Measurements from ENCODE around the gene ARHGAP6.

Gene ARHGAP6

GRCh38 chrX:11138498-11139390, 527.0 kb downstream of the ARHGAP6 start:
- Histone ChIP-seq H3K27me3 (replicated peaks in 2 of 5; ENCODE audit: control insufficient read depth in 4 of 5, insufficient read depth in 5 of 5, low read length in 4 of 5) (peaks cover 0 to 7% (median 0%) of the 10 kb centered on the region in 5 experiments), H3K27ac (ENCODE audit: insufficient read depth in 1 of 2, low read depth in 1 of 2, low read length in 2 of 2, poor library complexity in 1 of 2, severe bottlenecking in 2 of 2) (no peak overlapping the region), H3K36me3 (ENCODE audit: control insufficient read depth in 4 of 4, insufficient read depth in 4 of 4, low read length in 3 of 4) (no peaks in the 10 kb centered on the region), H3K4me1 (ENCODE audit: control extremely low read depth in 1 of 4, control insufficient read depth in 4 of 4, insufficient read depth in 4 of 4, low read length in 3 of 4) (no peaks in the 10 kb centered on the region), H3K4me3 (ENCODE audit: control insufficient read depth in 1 of 7, extremely low read depth in 1 of 7, insufficient read depth in 4 of 7, low read depth in 2 of 7, low read length in 6 of 7) (peak overlapping the region in 5 of 7 experiments; percentile 6 to 49 (median 26)), H3K9me3 (ENCODE audit: control extremely low read depth in 1 of 5, control insufficient read depth in 4 of 5, insufficient read depth in 2 of 5, low read depth in 1 of 5, low read length in 4 of 5) (no peaks in the 10 kb centered on the region)
- CTCF ChIA-PET, result interaction anchor here (2.5 to 2.6 kb wide), 2 partner anchors 8 to 949 kb away, joined by 7 to 12 read pairs; no protein-coding TSS in a partner anchor
- DNase-seq, result peak in 1 of 3 donors; percentile 8
- POLR2A ChIA-PET, result interaction anchor here (0.7 kb wide), 1 partner anchor 416 kb away, joined by 3 read pairs; no protein-coding TSS in a partner anchor
- 54% methylated on average over 49 of the region's 56 CpGs for WGBS (ENCODE audit: insufficient coverage)

GRCh38 chrX:11137543-11138139, 528.1 kb downstream of the ARHGAP6 start:
- CTCF ChIA-PET, result interaction anchor here (1.2 to 2.9 kb wide), 4 partner anchors 10 to 948 kb away, joined by 3 to 15 read pairs (median 10); no protein-coding TSS in a partner anchor
- no peaks in the 10 kb centered on the region for H3K36me3 ChIP-seq (ENCODE audit: control insufficient read depth in 4 of 4, insufficient read depth in 4 of 4, low read length in 3 of 4)
- no peaks in the 10 kb centered on the region for H3K9me3 ChIP-seq (ENCODE audit: control extremely low read depth in 1 of 5, control insufficient read depth in 4 of 5, insufficient read depth in 2 of 5, low read depth in 1 of 5, low read length in 4 of 5)
- no peak overlapping the region for H3K27ac ChIP-seq (ENCODE audit: insufficient read depth in 1 of 2, low read depth in 1 of 2, low read length in 2 of 2, poor library complexity in 1 of 2, severe bottlenecking in 2 of 2)
- DNase-seq, result peak; percentile 52 to 80 (median 71)
- no CpG with 5 or more reads among the region's 6 CpGs for WGBS (ENCODE audit: insufficient coverage)
- POLR2A ChIA-PET, result interaction anchor here (0.7 kb wide), 1 partner anchor 414 kb away, joined by 3 read pairs; no protein-coding TSS in a partner anchor
- no peaks in the 10 kb centered on the region for H3K27me3 ChIP-seq (replicated peaks in 2 of 5; ENCODE audit: control insufficient read depth in 4 of 5, insufficient read depth in 5 of 5, low read length in 4 of 5)
- no peaks in the 10 kb centered on the region for H3K4me1 ChIP-seq (ENCODE audit: control extremely low read depth in 1 of 4, control insufficient read depth in 4 of 4, insufficient read depth in 4 of 4, low read length in 3 of 4)
- no peak overlapping the region for H3K4me3 ChIP-seq (ENCODE audit: control insufficient read depth in 1 of 7, extremely low read depth in 1 of 7, insufficient read depth in 4 of 7, low read depth in 2 of 7, low read length in 6 of 7)

- H3K27me3 ChIP-seq (replicated peaks in 2 of 5; ENCODE audit: control insufficient read depth in 4 of 5, insufficient read depth in 5 of 5, low read length in 4 of 5), result peaks cover 0 to 3% (median 0%) of the 10 kb centered on the region in 5 experiments
- WGBS (ENCODE audit: insufficient coverage), result no CpG with 5 or more reads among the region's 2 CpGs
- ChIA-PET CTCF (interaction anchor here (1.3 to 2.9 kb wide), 3 partner anchors 12 to 946 kb away, joined by 4 to 15 read pairs (median 7); no protein-coding TSS in a partner anchor), POLR2A (no interaction called here)
- no peaks in the 10 kb centered on the region for H3K9me3 ChIP-seq (ENCODE audit: control extremely low read depth in 1 of 5, control insufficient read depth in 4 of 5, insufficient read depth in 2 of 5, low read depth in 1 of 5, low read length in 4 of 5)
- no peak overlapping the region for H3K4me3 ChIP-seq (ENCODE audit: control insufficient read depth in 1 of 7, extremely low read depth in 1 of 7, insufficient read depth in 4 of 7, low read depth in 2 of 7, low read length in 6 of 7)
- no peaks in the 10 kb centered on the region for H3K36me3 ChIP-seq (ENCODE audit: control insufficient read depth in 4 of 4, insufficient read depth in 4 of 4, low read length in 3 of 4)
- H3K27ac ChIP-seq (ENCODE audit: insufficient read depth in 1 of 2, low read depth in 1 of 2, low read length in 2 of 2, poor library complexity in 1 of 2, severe bottlenecking in 2 of 2), result no peak overlapping the region
- H3K4me1 ChIP-seq (ENCODE audit: control extremely low read depth in 1 of 4, control insufficient read depth in 4 of 4, insufficient read depth in 4 of 4, low read length in 3 of 4), result no peaks in the 10 kb centered on the region
- peak in 2 of 3 donors; percentile 18 to 44 for DNase-seq
These were observed 530.0 kb downstream of the ARHGAP6 start for GRCh38 chrX:11135564-11136185.

- no peak overlapping the region for H3K4me3 ChIP-seq (ENCODE audit: control insufficient read depth in 1 of 7, extremely low read depth in 1 of 7, insufficient read depth in 4 of 7, low read depth in 2 of 7, low read length in 6 of 7)
- CTCF ChIA-PET, result no interaction called here
- no peaks in the 10 kb centered on the region for H3K36me3 ChIP-seq (ENCODE audit: control insufficient read depth in 4 of 4, insufficient read depth in 4 of 4, low read length in 3 of 4)
- POLR2A ChIA-PET, result no interaction called here
- peaks cover 0 to 4% (median 0%) of the 10 kb centered on the region in 5 experiments for H3K27me3 ChIP-seq (replicated peaks in 2 of 5; ENCODE audit: control insufficient read depth in 4 of 5, insufficient read depth in 5 of 5, low read length in 4 of 5)
- H3K4me1 ChIP-seq (ENCODE audit: control extremely low read depth in 1 of 4, control insufficient read depth in 4 of 4, insufficient read depth in 4 of 4, low read length in 3 of 4), result no peaks in the 10 kb centered on the region
- DNase-seq, result no peak
- no peaks in the 10 kb centered on the region for H3K9me3 ChIP-seq (ENCODE audit: control extremely low read depth in 1 of 5, control insufficient read depth in 4 of 5, insufficient read depth in 2 of 5, low read depth in 1 of 5, low read length in 4 of 5)
- no peak overlapping the region for H3K27ac ChIP-seq (ENCODE audit: insufficient read depth in 1 of 2, low read depth in 1 of 2, low read length in 2 of 2, poor library complexity in 1 of 2, severe bottlenecking in 2 of 2)
These were observed 534.6 kb downstream of the ARHGAP6 start for GRCh38 chrX:11131146-11131545.

- peaks cover 0 to 4% (median 0%) of the 10 kb centered on the region in 5 experiments for H3K27me3 ChIP-seq (replicated peaks in 2 of 5; ENCODE audit: control insufficient read depth in 4 of 5, insufficient read depth in 5 of 5, low read length in 4 of 5)
- no peaks in the 10 kb centered on the region for H3K4me1 ChIP-seq (ENCODE audit: control extremely low read depth in 1 of 4, control insufficient read depth in 4 of 4, insufficient read depth in 4 of 4, low read length in 3 of 4)
- no peak overlapping the region for H3K4me3 ChIP-seq (ENCODE audit: control insufficient read depth in 1 of 7, extremely low read depth in 1 of 7, insufficient read depth in 4 of 7, low read depth in 2 of 7, low read length in 6 of 7)
- H3K36me3 ChIP-seq (ENCODE audit: control insufficient read depth in 4 of 4, insufficient read depth in 4 of 4, low read length in 3 of 4), result no peaks in the 10 kb centered on the region
- WGBS (ENCODE audit: insufficient coverage), result 79% methylated on average over 2 of the region's 3 CpGs
- POLR2A ChIA-PET, result no interaction called here
- H3K27ac ChIP-seq (ENCODE audit: insufficient read depth in 1 of 2, low read depth in 1 of 2, low read length in 2 of 2, poor library complexity in 1 of 2, severe bottlenecking in 2 of 2), result no peak overlapping the region
- CTCF ChIA-PET, result no interaction called here
- DNase-seq, result no peak
- no peaks in the 10 kb centered on the region for H3K9me3 ChIP-seq (ENCODE audit: control extremely low read depth in 1 of 5, control insufficient read depth in 4 of 5, insufficient read depth in 2 of 5, low read depth in 1 of 5, low read length in 4 of 5)
These were observed 535.6 kb downstream of the ARHGAP6 start for GRCh38 chrX:11130136-11130535.

GRCh38 chrX:11129534-11130105, 536.1 kb downstream of the ARHGAP6 start:
- Histone ChIP-seq H3K9me3 (ENCODE audit: control extremely low read depth in 1 of 5, control insufficient read depth in 4 of 5, insufficient read depth in 2 of 5, low read depth in 1 of 5, low read length in 4 of 5) (no peaks in the 10 kb centered on the region), H3K27ac (ENCODE audit: insufficient read depth in 1 of 2, low read depth in 1 of 2, low read length in 2 of 2, poor library complexity in 1 of 2, severe bottlenecking in 2 of 2) (no peak overlapping the region), H3K27me3 (replicated peaks in 2 of 5; ENCODE audit: control insufficient read depth in 4 of 5, insufficient read depth in 5 of 5, low read length in 4 of 5) (peaks cover 0 to 4% (median 0%) of the 10 kb centered on the region in 5 experiments), H3K36me3 (ENCODE audit: control insufficient read depth in 4 of 4, insufficient read depth in 4 of 4, low read length in 3 of 4) (no peaks in the 10 kb centered on the region), H3K4me1 (ENCODE audit: control extremely low read depth in 1 of 4, control insufficient read depth in 4 of 4, insufficient read depth in 4 of 4, low read length in 3 of 4) (no peaks in the 10 kb centered on the region), H3K4me3 (ENCODE audit: control insufficient read depth in 1 of 7, extremely low read depth in 1 of 7, insufficient read depth in 4 of 7, low read depth in 2 of 7, low read length in 6 of 7) (no peak overlapping the region)
- DNase-seq, result no peak
- ChIA-PET CTCF (no interaction called here), POLR2A (no interaction called here)
- WGBS (ENCODE audit: insufficient coverage), result 63% methylated on average over 5 of the region's 5 CpGs
